H9 (cell line): ENCODE data around the gene EXD2. TPM values are rescaled to one million over a fixed set of nuclear protein-coding genes. Genes with fewer than 3 reads are reported as not detected.

Source experiments
- DNase-seq: peaks from one replicate; pipeline ENCODE4 v3.0.0-alpha.2; 2017
- H2AFZ ChIP-seq: one replicate; pipeline ENCODE4 v1.6.1; 2013; ENCODE audit warnings: mild to moderate bottlenecking, low read length, control low read depth, moderate library complexity
- H2AK5ac ChIP-seq: 2 replicates; pipeline ENCODE4 v1.6.1; 2013; ENCODE audit warnings: low read length, control low read depth, mixed read lengths; ENCODE audit not compliant: insufficient read length
- H2BK120ac ChIP-seq: one replicate; pipeline ENCODE4 v1.6.1; 2013; ENCODE audit warnings: low read depth, mild to moderate bottlenecking, low read length, control low read depth, inconsistent platforms; ENCODE audit not compliant: poor library complexity, severe bottlenecking
- H2BK12ac ChIP-seq: 2 replicates; pipeline ENCODE4 v1.6.1; 2013; ENCODE audit warnings: low read length, control low read depth, mixed read lengths, low read depth; ENCODE audit not compliant: insufficient read length
- H2BK15ac ChIP-seq: 2 replicates; pipeline ENCODE4 v1.6.1; 2013; ENCODE audit warnings: low read depth, low read length, control low read depth
- H2BK20ac ChIP-seq: one replicate; pipeline ENCODE4 v1.6.1; 2013; ENCODE audit warnings: low read depth, mild to moderate bottlenecking, low read length, control low read depth, inconsistent platforms; ENCODE audit not compliant: poor library complexity, severe bottlenecking
- H2BK5ac ChIP-seq: 2 replicates; pipeline ENCODE4 v1.6.1; 2013; ENCODE audit warnings: low read length, control low read depth, mixed read lengths; ENCODE audit not compliant: insufficient read length
- H3K14ac ChIP-seq: 2 replicates; pipeline ENCODE4 v1.6.1; 2013; ENCODE audit warnings: low read length, control low read depth; ENCODE audit not compliant: insufficient read depth
- H3K18ac ChIP-seq: 2 replicates; pipeline ENCODE4 v1.6.1; 2013; ENCODE audit warnings: low read depth, mild to moderate bottlenecking, mixed read lengths, low read length, control low read depth; ENCODE audit not compliant: insufficient read length
- H3K23ac ChIP-seq: 2 replicates; pipeline ENCODE4 v1.6.1; 2013; ENCODE audit warnings: low read length, control low read depth, mixed read lengths, low read depth; ENCODE audit not compliant: insufficient read length
- H3K23me2 ChIP-seq: 2 replicates; pipeline ENCODE4 v1.6.1; 2013; ENCODE audit warnings: low read depth, mild to moderate bottlenecking, mixed read lengths, low read length, control low read depth; ENCODE audit not compliant: insufficient read length, poor library complexity, severe bottlenecking
- H3K27ac ChIP-seq: 2 replicates; pipeline ENCODE4 v1.5.1; 2013; ENCODE audit warnings: low read length, control low read depth, mixed read lengths, low read depth; ENCODE audit not compliant: insufficient read length
- H3K27me3 ChIP-seq: 2 replicates; pipeline ENCODE4 v1.6.1; 2013; ENCODE audit warnings: low read length, control low read depth, inconsistent platforms; ENCODE audit not compliant: insufficient read depth
- H3K4ac ChIP-seq: 2 replicates; pipeline ENCODE4 v1.6.1; 2013; ENCODE audit warnings: low read depth, mild to moderate bottlenecking, control low read depth, inconsistent platforms, low read length, moderate library complexity
- H3K4me1 ChIP-seq: 2 replicates; pipeline ENCODE4 v1.6.1; 2013; ENCODE audit warnings: low read length, control low read depth, inconsistent platforms; ENCODE audit not compliant: insufficient read depth
- H3K4me2 ChIP-seq: 2 replicates; pipeline ENCODE4 v1.6.1; 2013; ENCODE audit warnings: low read length, control low read depth, mixed read lengths; ENCODE audit not compliant: insufficient read length, insufficient read depth
- H3K56ac ChIP-seq: 2 replicates; pipeline ENCODE4 v1.6.1; 2013; ENCODE audit warnings: low read depth, mild to moderate bottlenecking, mixed read lengths, low read length, control low read depth; ENCODE audit not compliant: insufficient read length
- H3K79me1 ChIP-seq: 2 replicates; pipeline ENCODE4 v1.6.1; 2013; ENCODE audit warnings: low read depth, mild to moderate bottlenecking, moderate library complexity, low read length, control low read depth, inconsistent platforms; ENCODE audit not compliant: insufficient read depth, poor library complexity, severe bottlenecking
- H3K79me2 ChIP-seq: 2 replicates; pipeline ENCODE4 v1.6.1; 2013; ENCODE audit warnings: low read length, control low read depth, inconsistent platforms; ENCODE audit not compliant: insufficient read depth
- H3K9ac ChIP-seq: 2 replicates; pipeline ENCODE4 v1.6.1; 2013; ENCODE audit warnings: low read length, control low read depth, mixed read lengths; ENCODE audit not compliant: insufficient read length; ENCODE audit errors: extremely low read depth
- H3K9me3 ChIP-seq: one replicate; pipeline ENCODE4 v1.6.1; 2013; ENCODE audit warnings: low read depth, low read length, inconsistent platforms; ENCODE audit not compliant: control insufficient read depth
- H3T11ph ChIP-seq: one replicate; pipeline ENCODE4 v1.6.1; 2013; ENCODE audit warnings: mild to moderate bottlenecking, low read length, control low read depth, inconsistent platforms
- H4K20me1 ChIP-seq: one replicate; pipeline ENCODE4 v1.6.1; 2013; ENCODE audit not compliant: control insufficient read depth, insufficient read length, insufficient read depth
- H4K5ac ChIP-seq: 2 replicates; pipeline ENCODE4 v1.6.1; 2013; ENCODE audit warnings: low read depth, mild to moderate bottlenecking, mixed read lengths, low read length, control low read depth; ENCODE audit not compliant: insufficient read length
- H4K8ac ChIP-seq: replicated peaks from 2 replicates; pipeline ENCODE4 v1.6.1; 2013; ENCODE audit warnings: low read length, control low read depth, mixed read lengths, low read depth; ENCODE audit not compliant: insufficient read length
- H4K91ac ChIP-seq: 2 replicates; pipeline ENCODE4 v1.6.1; 2013; ENCODE audit warnings: low read depth, mild to moderate bottlenecking, moderate library complexity, mixed read lengths, low read length, control low read depth; ENCODE audit not compliant: insufficient read length
- H3K27ac Mint-ChIP-seq, 3 experiments: 2 replicates in 2 of 3; 3 replicates in 1 of 3; pipeline ENCODE4 v1.8.0; 2020 to 2021; ENCODE audit warnings: mixed read lengths in 3 of 3, mild to moderate bottlenecking in 1 of 3, moderate library complexity in 1 of 3
- H3K27me3 Mint-ChIP-seq: 2 replicates; pipeline ENCODE4 v1.8.0; 2021; ENCODE audit warnings: low read depth, mild to moderate bottlenecking, moderate library complexity, mixed read lengths
- H3K36me3 Mint-ChIP-seq, 3 experiments: 2 replicates in 2 of 3; 3 replicates in 1 of 3; pipeline ENCODE4 v1.8.0; 2020 to 2021; ENCODE audit warnings: low read depth in 3 of 3, mixed read lengths in 3 of 3; ENCODE audit not compliant: insufficient read depth in 1 of 3
- H3K4me1 Mint-ChIP-seq, 2 experiments: 2 replicates each; pipeline ENCODE4 v1.8.0; 2020; ENCODE audit warnings: mixed read lengths in 2 of 2
- H3K4me3 Mint-ChIP-seq, 2 experiments: 2 replicates in 1 of 2; 3 replicates in 1 of 2; pipeline ENCODE4 v1.8.0; 2020 to 2021; ENCODE audit warnings: mild to moderate bottlenecking in 2 of 2, mixed read lengths in 2 of 2, moderate library complexity in 1 of 2
- H3K9me3 Mint-ChIP-seq, 2 experiments: 2 replicates in 1 of 2; 3 replicates in 1 of 2; pipeline ENCODE4 v1.8.0; 2020; ENCODE audit warnings: mild to moderate bottlenecking in 2 of 2, mixed read lengths in 2 of 2, moderate library complexity in 1 of 2
- WGBS: extraction: QIAGEN DNeasy Blood & Tissue Kit; methylation state at CpG from one replicate; pipeline ENCODE4 v1.1.7; 2013; ENCODE audit warnings: missing lambda C conversion rate, low lambda C conversion rate, mixed read lengths; ENCODE audit not compliant: insufficient read length; ENCODE audit errors: extremely low coverage; 5-methylcytosine and 5-hydroxymethylcytosine counted together
- total RNA-seq: library from RNA; stranded (reverse); gene quantifications from 2 replicates; pipeline ENCODE4 v1.2.1, GENCODE V29; 2021
- TF ChIP-seq, protein P1 (sequence below): fragments of 200-600 bp; sonication (generic); conservative IDR thresholded peaks from 3 replicates; pipeline ENCODE4 v1.8.0; 2021; ENCODE audit warnings: antibody characterized with exemption, mild to moderate bottlenecking

The EXD2 gene
- total RNA-seq, 1 experiment from 2014 or later = 19.6 TPM

DNA sequence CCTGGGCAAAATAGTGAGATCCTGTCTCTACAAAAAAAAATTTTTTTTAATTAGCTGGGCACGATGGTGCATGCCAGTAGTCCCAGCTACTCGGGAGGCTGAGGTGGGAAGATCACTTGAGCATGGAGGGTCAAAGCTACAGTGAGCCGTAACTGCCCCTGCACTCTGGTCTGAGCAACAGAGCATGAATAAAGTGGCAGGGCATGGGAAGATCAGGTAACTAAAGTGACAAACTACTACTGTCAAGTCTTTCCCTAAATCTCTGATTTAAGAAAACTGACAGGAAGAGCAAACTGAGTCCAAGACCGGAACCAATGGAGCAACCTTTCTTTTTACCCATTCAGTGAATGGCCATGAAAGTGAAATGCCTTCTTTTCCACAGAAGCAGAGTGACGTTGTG is 49.2 kb upstream of the EXD2 start:
- H4K20me1 ChIP-seq = no peaks in the 10 kb centered on the region
- no peak overlapping the region for H4K5ac ChIP-seq

More for the DNA sequence above, 49.2 kb upstream of the EXD2 start:
- no peak overlapping the region for H2AFZ ChIP-seq
- TF ChIP-seq, protein P1, sequence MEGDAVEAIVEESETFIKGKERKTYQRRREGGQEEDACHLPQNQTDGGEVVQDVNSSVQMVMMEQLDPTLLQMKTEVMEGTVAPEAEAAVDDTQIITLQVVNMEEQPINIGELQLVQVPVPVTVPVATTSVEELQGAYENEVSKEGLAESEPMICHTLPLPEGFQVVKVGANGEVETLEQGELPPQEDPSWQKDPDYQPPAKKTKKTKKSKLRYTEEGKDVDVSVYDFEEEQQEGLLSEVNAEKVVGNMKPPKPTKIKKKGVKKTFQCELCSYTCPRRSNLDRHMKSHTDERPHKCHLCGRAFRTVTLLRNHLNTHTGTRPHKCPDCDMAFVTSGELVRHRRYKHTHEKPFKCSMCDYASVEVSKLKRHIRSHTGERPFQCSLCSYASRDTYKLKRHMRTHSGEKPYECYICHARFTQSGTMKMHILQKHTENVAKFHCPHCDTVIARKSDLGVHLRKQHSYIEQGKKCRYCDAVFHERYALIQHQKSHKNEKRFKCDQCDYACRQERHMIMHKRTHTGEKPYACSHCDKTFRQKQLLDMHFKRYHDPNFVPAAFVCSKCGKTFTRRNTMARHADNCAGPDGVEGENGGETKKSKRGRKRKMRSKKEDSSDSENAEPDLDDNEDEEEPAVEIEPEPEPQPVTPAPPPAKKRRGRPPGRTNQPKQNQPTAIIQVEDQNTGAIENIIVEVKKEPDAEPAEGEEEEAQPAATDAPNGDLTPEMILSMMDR = no peak
- peaks cover 5% of the 10 kb centered on the region for H3K79me1 ChIP-seq
- DNase-seq = no peak
- no peaks in the 10 kb centered on the region for H3K79me2 ChIP-seq
- H3K23ac ChIP-seq = no peak overlapping the region
- no peaks in the 10 kb centered on the region for H3K27me3 ChIP-seq
- H2BK5ac ChIP-seq = no peak overlapping the region
- H3K18ac ChIP-seq = no peak overlapping the region
- Mint-ChIP-seq H3K4me1 (peaks cover 18 to 24% of the 10 kb centered on the region in 2 experiments), H3K9me3 (no peaks in the 10 kb centered on the region), H3K36me3 (peaks cover 0 to 8% (median 0%) of the 10 kb centered on the region in 3 experiments; a peak in 2 of 7 replicates), H3K27me3 (no peaks in the 10 kb centered on the region; the same call in 1 of the 2 replicates), H3K27ac (no peak overlapping the region), H3K4me3 (no peak overlapping the region)
- H2BK20ac ChIP-seq = no peak overlapping the region
- no CpG with 5 or more reads among the region's 5 CpGs for WGBS
- no peaks in the 10 kb centered on the region for H3K9me3 ChIP-seq
- no peaks in the 10 kb centered on the region for H3K23me2 ChIP-seq
- no peak overlapping the region for H3K56ac ChIP-seq
- H3K9ac ChIP-seq = no peak overlapping the region
- no peak overlapping the region for H3K4ac ChIP-seq
- no peak overlapping the region for H2BK12ac ChIP-seq
- no peak overlapping the region for H3K14ac ChIP-seq
- no peak overlapping the region for H2AK5ac ChIP-seq
- no peak overlapping the region for H3K4me2 ChIP-seq
- H3K4me1 ChIP-seq = peaks cover 4% of the 10 kb centered on the region
- H2BK120ac ChIP-seq = no peak overlapping the region
- H3T11ph ChIP-seq = no peak overlapping the region
- H3K27ac ChIP-seq = no peak overlapping the region
- H4K91ac ChIP-seq = no peak overlapping the region
- no peak overlapping the region for H4K8ac ChIP-seq
- H2BK15ac ChIP-seq = no peak overlapping the region
